A673 (cell line): ENCODE data around the gene GALNT10.

Experiments used
- CTCF ChIP-seq: fragments of 300-800, 200-600 bp; sonication (generic); conservative IDR thresholded peaks from 2 replicates; pipeline ENCODE4 v1.5.1; 2017; ENCODE audit warnings: low read depth, mild to moderate bottlenecking, antibody characterized with exemption, low read length, moderate library complexity, mixed read lengths
- EZH2 ChIP-seq: fragments of 200-600 bp; sonication (generic); IDR thresholded peaks from 2 replicates; pipeline ENCODE4 v1.6.1; 2017; ENCODE audit warnings: borderline replicate concordance, low read depth, mild to moderate bottlenecking, mixed read lengths, antibody characterized with exemption, low read length; ENCODE audit not compliant: poor library complexity, severe bottlenecking

GRCh38 chr5:154446195-154447088, 255.9 kb downstream of the GALNT10 start:
- TF ChIP-seq CTCF (no peak), EZH2 (no peak)
